ENCODE measurements around the gene INO80D.

GRCh38 chr2:206001912-206002311, 84.1 kb downstream of the INO80D start:
- TF ChIP-seq POLR2AphosphoS5 (IDR thresholded peaks at IDR 0.05; ENCODE audit: borderline replicate concordance, low read depth, low read length) (no peak), EZH2 (IDR thresholded peaks at IDR 0.05) (no peak)

All from SK-N-MC (cell line).